22Rv1 (cell line): ENCODE results near the gene ZNFX1.

Experiments
- ZFX ChIP-seq: fragments of 450-650 bp; IDR thresholded peaks from 2 replicates; pipeline ENCODE4 v1.6.1; 2017; ENCODE audit warnings: antibody characterized with exemption, borderline replicate concordance
- TF ChIP-seq, protein P1 (sequence below): fragments of 450-650 bp; IDR thresholded peaks from 2 replicates; pipeline ENCODE4 v1.5.1; 2017; ENCODE audit warnings: mild to moderate bottlenecking

DNA sequence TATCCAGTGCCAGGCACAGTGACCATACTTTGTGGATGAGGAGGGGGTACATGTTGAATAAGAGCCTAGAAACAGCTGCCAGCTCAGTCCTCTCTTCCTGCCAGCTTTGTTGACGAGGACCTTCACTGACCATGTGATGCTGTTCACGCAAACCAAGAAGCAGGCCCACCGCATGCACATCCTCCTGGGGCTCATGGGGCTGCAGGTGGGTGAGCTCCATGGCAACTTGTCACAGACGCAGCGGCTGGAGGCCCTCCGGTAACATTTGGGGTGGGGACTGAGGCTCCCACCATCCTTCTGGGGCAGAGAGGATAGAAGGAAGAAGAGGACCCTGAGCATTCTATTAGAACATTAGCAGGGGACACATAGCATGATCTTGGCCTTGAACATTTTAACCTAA, 43.0 kb downstream of the ZNFX1 start:
- TF ChIP-seq, protein P1, sequence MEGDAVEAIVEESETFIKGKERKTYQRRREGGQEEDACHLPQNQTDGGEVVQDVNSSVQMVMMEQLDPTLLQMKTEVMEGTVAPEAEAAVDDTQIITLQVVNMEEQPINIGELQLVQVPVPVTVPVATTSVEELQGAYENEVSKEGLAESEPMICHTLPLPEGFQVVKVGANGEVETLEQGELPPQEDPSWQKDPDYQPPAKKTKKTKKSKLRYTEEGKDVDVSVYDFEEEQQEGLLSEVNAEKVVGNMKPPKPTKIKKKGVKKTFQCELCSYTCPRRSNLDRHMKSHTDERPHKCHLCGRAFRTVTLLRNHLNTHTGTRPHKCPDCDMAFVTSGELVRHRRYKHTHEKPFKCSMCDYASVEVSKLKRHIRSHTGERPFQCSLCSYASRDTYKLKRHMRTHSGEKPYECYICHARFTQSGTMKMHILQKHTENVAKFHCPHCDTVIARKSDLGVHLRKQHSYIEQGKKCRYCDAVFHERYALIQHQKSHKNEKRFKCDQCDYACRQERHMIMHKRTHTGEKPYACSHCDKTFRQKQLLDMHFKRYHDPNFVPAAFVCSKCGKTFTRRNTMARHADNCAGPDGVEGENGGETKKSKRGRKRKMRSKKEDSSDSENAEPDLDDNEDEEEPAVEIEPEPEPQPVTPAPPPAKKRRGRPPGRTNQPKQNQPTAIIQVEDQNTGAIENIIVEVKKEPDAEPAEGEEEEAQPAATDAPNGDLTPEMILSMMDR: no peak
- no peak for TF ChIP-seq ZFX
